Transverse colon (tissue), 1 donor: ENCODE measurements around the gene SMG7.

Source experiments
- EP300 ChIP-seq: sonication (generic); formaldehyde crosslinking; IDR thresholded peaks from one replicate; pipeline ENCODE4 v1.6.1; 2017; ENCODE audit warnings: antibody characterized with exemption, low read depth
- POLR2A ChIP-seq: fragments of 450-650 bp; IDR thresholded peaks from one replicate; pipeline ENCODE4 v1.6.1; 2016; ENCODE audit warnings: antibody characterized with exemption, mild to moderate bottlenecking, moderate library complexity

DNA sequence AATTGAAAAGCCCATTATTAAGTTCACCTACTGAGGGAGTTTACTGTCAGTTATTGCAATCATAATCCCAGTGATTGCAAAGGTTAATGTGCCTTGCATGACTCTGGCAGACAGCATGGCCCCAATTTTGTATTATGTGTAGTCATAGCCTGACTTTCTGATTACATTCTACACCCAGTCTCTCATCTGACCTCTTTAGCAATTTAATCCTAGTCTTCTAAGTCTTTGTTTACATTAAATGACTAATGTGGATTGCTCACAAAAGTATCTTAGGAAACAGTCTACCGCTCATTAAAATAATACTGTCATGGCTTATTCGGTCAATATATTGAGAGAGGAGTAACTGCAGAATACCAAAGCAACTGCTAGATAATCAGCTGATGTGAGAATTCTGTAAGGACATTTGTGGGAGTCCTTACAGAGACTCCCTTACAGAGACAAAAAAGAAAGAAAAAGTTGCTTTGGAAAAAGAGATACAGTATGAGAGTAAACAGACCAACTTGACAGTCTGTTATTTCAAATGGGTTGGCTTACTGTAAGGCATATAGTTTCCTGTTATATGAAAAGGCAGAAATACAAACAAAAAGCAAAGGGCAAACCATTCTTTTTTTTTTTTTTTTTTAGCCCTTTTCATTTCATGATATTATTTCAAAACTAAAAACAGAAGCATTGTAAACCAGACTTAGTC, 42.8 kb downstream of the SMG7 start:
- TF ChIP-seq EP300, result no peak
- no peak for TF ChIP-seq POLR2A
